B cell (primary cell): ENCODE data around the gene C20orf204. TPM values are rescaled to one million over a fixed set of nuclear protein-coding genes. Genes with fewer than 3 reads are reported as not detected.

Experiments
- ATAC-seq: fragments of 200-7000 bp; cut with Tn5 transposase; one replicate; pipeline ENCODE4 v1.10.0; 2021; ENCODE audit warnings: low read depth, mild to moderate bottlenecking, moderate number of reproducible peaks, moderate library complexity
- CTCF ChIA-PET: fragments of 350-600 bp; sonication (Branson Sonifier 250); formaldehyde crosslinking; loops from one replicate; lab custom pipeline; 2021; ENCODE audit warnings: antibody characterized with exemption, inconsistent platforms; lab: Charles Lee
- POLR2A ChIA-PET: fragments of 350-600 bp; sonication (Branson Sonifier 250); formaldehyde crosslinking; loops from one replicate; lab custom pipeline; 2021; ENCODE audit warnings: antibody characterized with exemption; lab: Charles Lee
- DNase-seq: peaks from one replicate; pipeline ENCODE4 v3.0.0; 2013
- H2AFZ ChIP-seq: 2 replicates; pipeline ENCODE4 v1.6.1; 2012; ENCODE audit warnings: mild to moderate bottlenecking, low read depth, low read length; ENCODE audit not compliant: insufficient read depth, poor library complexity, severe bottlenecking
- H3K27ac ChIP-seq, 2 donors: 1 replicate in 1 of 2; 2 replicates in 1 of 2; pipeline ENCODE4 v1.5.1; 2012 to 2013; ENCODE audit warnings: low read length in 2 of 2, mild to moderate bottlenecking in 2 of 2, moderate library complexity in 1 of 2
- H3K27me3 ChIP-seq, 4 experiments: fragments of 200-600 bp in 1 of 4; sonication (generic) in 1 of 4; replicated peaks in 1 of 4; 1 replicate in 2 of 4; 2 replicates in 2 of 4; pipeline versions ENCODE4 v1.6.1 to v1.7.0; 2013 to 2016; ENCODE audit warnings: low read length in 3 of 4, mild to moderate bottlenecking in 2 of 4, mixed read lengths in 1 of 4, moderate library complexity in 1 of 4; ENCODE audit not compliant: insufficient read depth in 4 of 4, control insufficient read depth in 3 of 4; ENCODE audit errors: control extremely low read depth in 1 of 4
- H3K36me3 ChIP-seq, 2 experiments: replicated peaks in 1 of 2; 1 replicate in 1 of 2; 2 replicates in 1 of 2; pipeline versions ENCODE4 v1.6.1 to v1.7.1; 2013; ENCODE audit warnings: low read length in 1 of 2; ENCODE audit not compliant: insufficient read depth in 2 of 2, control insufficient read depth in 1 of 2; ENCODE audit errors: control extremely low read depth in 1 of 2, extremely low read depth in 1 of 2
- H3K4me1 ChIP-seq, 2 donors: fragments of 200-600 bp in 1 of 2; sonication (generic) in 1 of 2; 1 replicate in 1 of 2; 2 replicates in 1 of 2; pipeline versions ENCODE4 v1.5.1 to v1.6.1; 2013 to 2017; ENCODE audit warnings: low read length in 2 of 2; ENCODE audit not compliant: control insufficient read depth in 2 of 2, insufficient read depth in 2 of 2
- H3K4me2 ChIP-seq: replicated peaks from 2 replicates; pipeline ENCODE3; 2012; ENCODE audit warnings: mild to moderate bottlenecking, low read depth, low read length; ENCODE audit not compliant: poor library complexity, severe bottlenecking
- H3K4me3 ChIP-seq, 5 experiments: fragments of 200-600 bp in 1 of 5; sonication (generic) in 1 of 5; 1 replicate in 3 of 5; 2 replicates in 2 of 5; pipeline versions ENCODE4 v1.5.1 to v1.7.0; 2011 to 2016; ENCODE audit warnings: low read length in 4 of 5, mild to moderate bottlenecking in 4 of 5, low read depth in 2 of 5, control low read depth in 1 of 5, moderate library complexity in 1 of 5; ENCODE audit not compliant: insufficient read depth in 1 of 5; ENCODE audit errors: control extremely low read depth in 1 of 5, extremely low read depth in 1 of 5
- H3K79me2 ChIP-seq: fragments of 200-600 bp; sonication (generic); one replicate; pipeline ENCODE4 v1.6.0; 2016; ENCODE audit warnings: low read length; ENCODE audit not compliant: control insufficient read depth, insufficient read depth
- H3K9ac ChIP-seq: fragments of 200-600 bp; sonication (generic); 2 replicates; pipeline ENCODE4 v1.6.1; 2017; ENCODE audit warnings: mild to moderate bottlenecking, low read length, moderate library complexity
- H3K9me3 ChIP-seq, 3 donors: one replicate each; pipeline versions ENCODE4 v1.6.1 to v1.7.1; 2013; ENCODE audit warnings: low read length in 2 of 3; ENCODE audit not compliant: control insufficient read depth in 2 of 3, insufficient read depth in 1 of 3; ENCODE audit errors: control extremely low read depth in 1 of 3
- H4K20me1 ChIP-seq: 2 replicates; pipeline ENCODE4 v1.6.0; 2012; ENCODE audit warnings: mild to moderate bottlenecking, low read length; ENCODE audit not compliant: insufficient read depth, control insufficient read depth, poor library complexity, severe bottlenecking
- H3K27ac Mint-ChIP-seq: one replicate; pipeline ENCODE4 v1.8.0; 2021; ENCODE audit warnings: mixed read lengths
- H3K27me3 Mint-ChIP-seq: one replicate; pipeline ENCODE4 v1.8.0; 2021; ENCODE audit warnings: mixed read lengths
- H3K4me1 Mint-ChIP-seq: one replicate; pipeline ENCODE4 v1.8.0; 2021; ENCODE audit warnings: mixed read lengths
- H3K4me3 Mint-ChIP-seq: one replicate; pipeline ENCODE4 v1.8.0; 2021; ENCODE audit warnings: mixed read lengths
- H3K9me3 Mint-ChIP-seq: one replicate; pipeline ENCODE4 v1.8.0; 2022; ENCODE audit warnings: mixed read lengths; ENCODE audit not compliant: insufficient read depth
- CTCF ChIP-seq: fragments of 200-600 bp; IDR thresholded peaks from one replicate; pipeline ENCODE4 v1.8.0; 2022; ENCODE audit warnings: antibody characterized with exemption, mild to moderate bottlenecking
- EZH2 ChIP-seq: IDR thresholded peaks from 2 replicates; pipeline ENCODE4 v1.6.1; 2012; ENCODE audit warnings: borderline replicate concordance, low read depth, mild to moderate bottlenecking, moderate library complexity, low read length; ENCODE audit not compliant: insufficient read depth, poor library complexity, severe bottlenecking
- WGBS: methylation state at CpG from one replicate; pipeline ENCODE4 v1.1.5; 2013; ENCODE audit warnings: missing lambda C conversion rate; ENCODE audit not compliant: insufficient coverage; 5-methylcytosine and 5-hydroxymethylcytosine counted together
- intact Hi-C: fragments of 100-400 bp; cut with micrococcal nuclease; formaldehyde crosslinking; loops from one replicate; pipeline ENCODE4 v1.10.0; 2022
- polyA plus RNA-seq: library from polyadenylated mRNA; depleted of rRNA; stranded (reverse); fragments of >200 nt; gene quantifications from 2 replicates; pipeline ENCODE4 v1.2.3, GENCODE V29; 2012
- total RNA-seq, 2 donors: library from RNA; stranded (reverse); fragments of 120-200 nt in 1 of 2; gene quantifications; 1 replicate in 1 of 2; 2 replicates in 1 of 2; pipeline versions ENCODE4 v1.2.3 to v1.2.4, GENCODE V29; 2013 to 2022

Gene C20orf204
- total and polyA plus RNA-seq, 2 donors (not counting 1 experiment from before 2014, with no cell fraction given), result 0.24 to 2.5 TPM

- Histone ChIP-seq H3K9me3 (peaks cover 0 to 13% (median 0%) of the 10 kb centered on the region in 3 donors), H3K27ac (no peak overlapping the region), H3K4me1 (peaks cover 0 to 8% of the 10 kb centered on the region in 2 donors)
These were observed 25.2 kb upstream of the C20orf204 start for GRCh38 chr20:64010711-64011237.

More at GRCh38 chr20:64010711-64011237, 25.2 kb upstream of the C20orf204 start:
- no peak overlapping the region for H3K4me3 Mint-ChIP-seq
- TF ChIP-seq EZH2 (no peak), CTCF (no peak)
- no peak overlapping the region for H3K9ac ChIP-seq
- peaks cover 43% of the 10 kb centered on the region for H4K20me1 ChIP-seq
- H2AFZ ChIP-seq, result no peak overlapping the region
- no peak overlapping the region for H3K4me3 ChIP-seq
- peaks cover 35% of the 10 kb centered on the region for H3K79me2 ChIP-seq
- 97% methylated on average over 7 of the region's 8 CpGs for WGBS
- ChIA-PET POLR2A (no interaction called here), CTCF (interaction anchor here (0.9 kb wide), 1 partner anchor 28 kb away, joined by 3 read pairs; no protein-coding TSS in a partner anchor)
- H3K27me3 ChIP-seq, result no peaks in the 10 kb centered on the region
- no peak overlapping the region for H3K27ac Mint-ChIP-seq
- H3K36me3 ChIP-seq, result peaks cover 3 to 68% of the 10 kb centered on the region in 2 experiments
- no peak for ATAC-seq
- H3K4me1 Mint-ChIP-seq, result peaks cover 2% of the 10 kb centered on the region
- H3K4me2 ChIP-seq, result no peak overlapping the region
- DNase-seq, result no peak
- no peaks in the 10 kb centered on the region for H3K27me3 Mint-ChIP-seq
- H3K9me3 Mint-ChIP-seq, result no peaks in the 10 kb centered on the region
- intact Hi-C loops, result no loop called here
